A673 (cell line): ENCODE results near the gene TMEM217. TPM values are rescaled to one million over a fixed set of nuclear protein-coding genes. Genes with fewer than 3 reads are reported as not detected.

ENCODE experiments used
- BruUV-seq: library from RNA; stranded (reverse); fragments of 400-500 nt; replicated peaks from 2 replicates; lab custom pipeline; 2021; lab: Mats Ljungman, UMichigan
- CTCF ChIA-PET: fragments of 300-600 bp; sonication (Branson Sonifier 250); formaldehyde crosslinking; loops from one replicate; lab custom pipeline; 2022; ENCODE audit warnings: antibody characterized with exemption; lab: Charles Lee
- POLR2A ChIA-PET: fragments of 300-600 bp; sonication (Branson Sonifier 250); formaldehyde crosslinking; loops from one replicate; lab custom pipeline; 2022; ENCODE audit warnings: antibody characterized with exemption; ENCODE audit not compliant: low non-redundant PET; lab: Charles Lee
- DNase-seq: peaks from one replicate; pipeline ENCODE4 v3.0.0-alpha.2; 2015; ENCODE audit warnings: low spot score
- H3K27ac ChIP-seq: fragments of 200-600 bp; sonication (generic); 2 replicates; pipeline ENCODE4 v1.5.1; 2016; ENCODE audit warnings: mixed run types, low read depth, mild to moderate bottlenecking, mixed read lengths, antibody characterized with exemption, low read length; ENCODE audit not compliant: poor library complexity, severe bottlenecking
- H3K27me3 ChIP-seq: fragments of 200-600 bp; sonication (generic); replicated peaks from 2 replicates; pipeline ENCODE4 v1.6.1; 2017; ENCODE audit warnings: mixed run types, low read depth, mild to moderate bottlenecking, mixed read lengths, antibody characterized with exemption, low read length; ENCODE audit not compliant: insufficient read depth, poor library complexity
- H3K36me3 ChIP-seq: fragments of 200-600 bp; sonication (generic); 2 replicates; pipeline ENCODE4 v1.6.1; 2016; ENCODE audit warnings: mixed run types, mild to moderate bottlenecking, mixed read lengths, antibody characterized with exemption, low read length; ENCODE audit not compliant: insufficient read depth, poor library complexity, severe bottlenecking
- H3K4me1 ChIP-seq: fragments of 200-600 bp; sonication (generic); 2 replicates; pipeline ENCODE4 v1.6.1; 2017; ENCODE audit warnings: mixed run types, mild to moderate bottlenecking, mixed read lengths, antibody characterized with exemption, low read length; ENCODE audit not compliant: insufficient read depth, poor library complexity, severe bottlenecking
- H3K4me3 ChIP-seq: fragments of 200-600 bp; sonication (generic); 2 replicates; pipeline ENCODE4 v1.5.1; 2016; ENCODE audit warnings: low read depth, mixed run types, mild to moderate bottlenecking, mixed read lengths, low read length; ENCODE audit not compliant: poor library complexity, severe bottlenecking
- H3K9me3 ChIP-seq: fragments of 200-600 bp; sonication (generic); 2 replicates; pipeline ENCODE4 v1.6.1; 2016; ENCODE audit warnings: mixed run types, low read depth, mild to moderate bottlenecking, mixed read lengths, antibody characterized with exemption, low read length; ENCODE audit not compliant: poor library complexity, severe bottlenecking
- CTCF ChIP-seq: fragments of 300-800, 200-600 bp; sonication (generic); conservative IDR thresholded peaks from 2 replicates; pipeline ENCODE4 v1.5.1; 2017; ENCODE audit warnings: low read depth, mild to moderate bottlenecking, antibody characterized with exemption, low read length, moderate library complexity, mixed read lengths
- EZH2 ChIP-seq: fragments of 200-600 bp; sonication (generic); IDR thresholded peaks from 2 replicates; pipeline ENCODE4 v1.6.1; 2017; ENCODE audit warnings: borderline replicate concordance, low read depth, mild to moderate bottlenecking, mixed read lengths, antibody characterized with exemption, low read length; ENCODE audit not compliant: poor library complexity, severe bottlenecking
- intact Hi-C: fragments of 100-400 bp; cut with micrococcal nuclease; formaldehyde crosslinking; loops from one replicate; pipeline ENCODE4 v1.10.0; 2022; ENCODE audit not compliant: unreplicated experiment
- total RNA-seq: library from RNA; stranded (reverse); gene quantifications from 2 replicates; pipeline ENCODE4 v1.2.3, GENCODE V29; 2021

TMEM217 gene
- total RNA-seq, 1 experiment from 2014 or later, result 0.37 TPM

- H3K4me3 ChIP-seq, result no peak overlapping the region
- no peak overlapping the region for H3K27ac ChIP-seq
- TF ChIP-seq EZH2 (no peak), CTCF (no peak)
- ChIA-PET CTCF (no interaction called here), POLR2A (no interaction called here)
- no peak for DNase-seq
- H3K27me3 ChIP-seq, result no peaks in the 10 kb centered on the region
- BruUV-seq, result no TSS peak
- H3K4me1 ChIP-seq, result no peaks in the 10 kb centered on the region
- no peaks in the 10 kb centered on the region for H3K36me3 ChIP-seq
- intact Hi-C loops, result no loop called here
- H3K9me3 ChIP-seq, result no peaks in the 10 kb centered on the region
These were observed 65.3 kb downstream of the TMEM217 start for GRCh38 chr6:37192666-37193065.

GRCh38 chr6:37190159-37190535 lies 67.8 kb downstream of the TMEM217 start:
- no peaks in the 10 kb centered on the region for H3K4me1 ChIP-seq
- no peak for TF ChIP-seq EZH2
- no peak for TF ChIP-seq CTCF
- H3K9me3 ChIP-seq, result no peaks in the 10 kb centered on the region
- ChIA-PET CTCF (interaction anchor here (0.7 kb wide), 1 partner anchor 204 kb away, joined by 13 read pairs; the partner anchor contains the start of gene MTCH1), POLR2A (interaction anchor here (0.6 kb wide), 1 partner anchor 580 kb away, joined by 3 read pairs; no protein-coding TSS in a partner anchor)
- no peaks in the 10 kb centered on the region for H3K27me3 ChIP-seq
- no peak for DNase-seq
- intact Hi-C loops, result no loop called here
- H3K36me3 ChIP-seq, result no peaks in the 10 kb centered on the region
- H3K4me3 ChIP-seq, result no peak overlapping the region
- no TSS peak for BruUV-seq
- H3K27ac ChIP-seq, result no peak overlapping the region

GRCh38 chr6:37188962-37189510 lies 68.9 kb downstream of the TMEM217 start:
- H3K36me3 ChIP-seq, result no peaks in the 10 kb centered on the region
- H3K4me1 ChIP-seq, result no peaks in the 10 kb centered on the region
- H3K27ac ChIP-seq, result no peak overlapping the region
- intact Hi-C loops, result no loop called here
- DNase-seq, result no peak
- H3K9me3 ChIP-seq, result no peaks in the 10 kb centered on the region
- BruUV-seq, result no TSS peak
- ChIA-PET POLR2A (interaction anchor here (0.6 kb wide), 1 partner anchor 132 kb away, joined by 3 read pairs; no protein-coding TSS in a partner anchor), CTCF (interaction anchor here (0.6 to 0.9 kb wide), 2 partner anchors 13 to 171 kb away, joined by 3 read pairs; no protein-coding TSS in a partner anchor)
- H3K27me3 ChIP-seq, result no peaks in the 10 kb centered on the region
- TF ChIP-seq EZH2, result no peak
- TF ChIP-seq CTCF, result no peak
- no peak overlapping the region for H3K4me3 ChIP-seq
